Trophoblast cell (in vitro differentiated cells and primary cell): ENCODE measurements around the gene C13orf46.

Experiments
- DNase-seq, 2 donors: peaks; one replicate each; pipeline ENCODE4 v3.0.0-alpha.2; 2016
- H2AFZ ChIP-seq: 2 replicates; pipeline ENCODE4 v1.6.1; 2013; ENCODE audit warnings: low read length, moderate library complexity, mild to moderate bottlenecking; ENCODE audit not compliant: insufficient read depth, poor library complexity
- H2AK5ac ChIP-seq: 2 replicates; pipeline ENCODE4 v1.6.1; 2013; ENCODE audit warnings: mild to moderate bottlenecking, low read length
- H2BK120ac ChIP-seq: 2 replicates; pipeline ENCODE4 v1.6.1; 2013; ENCODE audit warnings: low read length, mild to moderate bottlenecking, moderate library complexity; ENCODE audit not compliant: insufficient read depth, poor library complexity
- H2BK12ac ChIP-seq: 2 replicates; pipeline ENCODE4 v1.6.1; 2013; ENCODE audit warnings: mild to moderate bottlenecking, low read length, moderate library complexity
- H2BK5ac ChIP-seq: 2 replicates; pipeline ENCODE4 v1.6.1; 2013; ENCODE audit warnings: low read length, low read depth, moderate library complexity, mild to moderate bottlenecking; ENCODE audit not compliant: poor library complexity
- H3K14ac ChIP-seq: 2 replicates; pipeline ENCODE4 v1.6.1; 2013; ENCODE audit warnings: mild to moderate bottlenecking, low read length
- H3K18ac ChIP-seq: 2 replicates; pipeline ENCODE4 v1.6.1; 2013; ENCODE audit warnings: mild to moderate bottlenecking, low read length
- H3K23ac ChIP-seq: 2 replicates; pipeline ENCODE4 v1.6.1; 2013; ENCODE audit warnings: low read length
- H3K27ac ChIP-seq: 2 replicates; pipeline ENCODE4 v1.5.1; 2013; ENCODE audit warnings: low read depth, mild to moderate bottlenecking, inconsistent platforms, low read length, moderate library complexity
- H3K27me3 ChIP-seq: 2 replicates; pipeline ENCODE4 v1.6.1; 2013; ENCODE audit warnings: inconsistent platforms, mild to moderate bottlenecking, low read length, moderate library complexity; ENCODE audit not compliant: insufficient read depth
- H3K36me3 ChIP-seq, 2 experiments: 1 replicate in 1 of 2; 2 replicates in 1 of 2; pipeline ENCODE4 v1.6.1; 2013; ENCODE audit warnings: low read length in 2 of 2, mild to moderate bottlenecking in 2 of 2, moderate library complexity in 1 of 2; ENCODE audit not compliant: insufficient read depth in 2 of 2, control insufficient read depth in 1 of 2
- H3K4ac ChIP-seq: 2 replicates; pipeline ENCODE4 v1.6.1; 2013; ENCODE audit warnings: low read depth, mild to moderate bottlenecking, low read length, moderate library complexity
- H3K4me1 ChIP-seq, 2 experiments: 1 replicate in 1 of 2; 2 replicates in 1 of 2; pipeline ENCODE4 v1.6.1; 2013; ENCODE audit warnings: low read length in 2 of 2, mild to moderate bottlenecking in 2 of 2, moderate library complexity in 1 of 2; ENCODE audit not compliant: insufficient read depth in 2 of 2, control insufficient read depth in 1 of 2
- H3K4me2 ChIP-seq: 2 replicates; pipeline ENCODE4 v1.6.1; 2013; ENCODE audit warnings: inconsistent platforms, mild to moderate bottlenecking, low read length, moderate library complexity
- H3K4me3 ChIP-seq: 2 replicates; pipeline ENCODE4 v1.5.1; 2013; ENCODE audit warnings: mild to moderate bottlenecking, low read depth, low read length, inconsistent platforms
- H3K79me1 ChIP-seq: one replicate; pipeline ENCODE4 v1.6.1; 2013; ENCODE audit warnings: low read length
- H3K79me2 ChIP-seq: 2 replicates; pipeline ENCODE4 v1.6.1; 2013; ENCODE audit warnings: low read length, mild to moderate bottlenecking; ENCODE audit not compliant: control insufficient read depth, insufficient read depth, poor library complexity
- H3K9ac ChIP-seq: 2 replicates; pipeline ENCODE4 v1.6.1; 2013; ENCODE audit warnings: mild to moderate bottlenecking, low read length
- H3K9me3 ChIP-seq: 2 replicates; pipeline ENCODE4 v1.6.1; 2013; ENCODE audit warnings: low read depth, mild to moderate bottlenecking, control low read depth, inconsistent platforms, low read length; ENCODE audit not compliant: insufficient read depth
- H4K12ac ChIP-seq: 2 replicates; pipeline ENCODE4 v1.6.1; 2013; ENCODE audit warnings: low read depth, mild to moderate bottlenecking, low read length, moderate library complexity
- H4K8ac ChIP-seq: 2 replicates; pipeline ENCODE4 v1.6.1; 2013; ENCODE audit warnings: low read depth, mild to moderate bottlenecking, low read length, moderate library complexity
- H4K91ac ChIP-seq: one replicate; pipeline ENCODE4 v1.6.1; 2013; ENCODE audit warnings: low read depth, mild to moderate bottlenecking, low read length, moderate library complexity
- WGBS: extraction: QIAGEN DNeasy Blood & Tissue Kit; methylation state at CpG from one replicate; pipeline ENCODE4 v1.1.7; 2013; ENCODE audit warnings: missing lambda C conversion rate; ENCODE audit not compliant: insufficient read length, insufficient coverage; ENCODE audit errors: extremely low coverage; 5-methylcytosine and 5-hydroxymethylcytosine counted together

Gene C13orf46

DNA sequence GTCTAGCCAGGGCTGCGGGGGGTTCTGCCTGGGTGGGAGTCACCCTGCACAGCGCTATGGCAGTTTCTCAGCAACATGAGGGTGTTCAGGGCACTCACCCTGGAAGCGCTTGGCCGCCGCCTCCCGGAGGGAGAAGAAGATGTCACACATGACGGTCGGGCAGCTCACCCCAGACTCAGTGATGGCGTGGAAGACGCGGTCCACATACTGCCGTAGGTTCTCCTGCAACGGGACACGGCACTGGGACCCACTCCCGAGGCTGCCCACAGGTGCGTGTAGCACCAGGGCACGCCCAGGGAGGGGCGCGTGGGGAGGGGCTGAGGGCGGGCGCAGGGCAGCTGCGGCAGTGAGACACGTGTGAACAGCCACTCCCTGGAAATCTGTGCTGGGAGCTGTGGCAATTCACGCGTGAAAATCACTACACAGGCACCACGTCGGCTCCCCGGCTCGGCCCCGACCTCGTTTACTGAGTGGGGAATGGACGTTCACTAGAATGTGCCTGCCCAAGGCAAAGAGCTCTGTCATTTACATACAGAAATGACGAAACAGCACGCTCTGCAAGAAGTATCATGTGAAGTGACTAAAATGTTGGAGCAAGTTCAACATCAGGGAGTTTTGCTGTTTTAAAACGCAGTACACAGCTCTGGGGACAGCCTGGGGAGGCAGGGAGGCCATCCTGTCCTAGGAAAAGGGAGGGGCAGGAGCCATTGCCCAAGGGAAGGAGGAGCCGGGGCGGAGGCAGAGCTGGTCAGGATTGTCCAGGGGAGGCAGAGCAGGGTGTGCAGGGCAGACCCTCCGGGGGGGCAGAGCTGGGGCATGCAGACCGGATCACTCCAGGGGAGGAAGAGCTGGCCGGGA, 41.5 kb upstream of the C13orf46 start:
- no peaks in the 10 kb centered on the region for H3K4me1 ChIP-seq
- no peak overlapping the region for H4K8ac ChIP-seq
- H3K14ac ChIP-seq: no peak overlapping the region
- no peak overlapping the region for H3K4ac ChIP-seq
- H2AFZ ChIP-seq: no peak overlapping the region
- no peak overlapping the region for H2BK120ac ChIP-seq
- no peaks in the 10 kb centered on the region for H3K79me1 ChIP-seq
- H3K23ac ChIP-seq: no peak overlapping the region
- H3K27me3 ChIP-seq: no peaks in the 10 kb centered on the region
- no peak overlapping the region for H3K9ac ChIP-seq
- peaks cover 9% of the 10 kb centered on the region for H3K9me3 ChIP-seq
- H4K91ac ChIP-seq: no peak overlapping the region
- no peak overlapping the region for H2BK12ac ChIP-seq
- no peak overlapping the region for H3K4me2 ChIP-seq
- no peak overlapping the region for H4K12ac ChIP-seq
- H3K36me3 ChIP-seq: peaks cover 57 to 69% of the 10 kb centered on the region in 2 experiments
- DNase-seq: no peak
- H2AK5ac ChIP-seq: no peak overlapping the region
- WGBS: no CpG with 5 or more reads among the region's 40 CpGs
- H3K79me2 ChIP-seq: no peaks in the 10 kb centered on the region
- H3K18ac ChIP-seq: no peak overlapping the region
- no peak overlapping the region for H3K4me3 ChIP-seq
- H2BK5ac ChIP-seq: no peak overlapping the region
- H3K27ac ChIP-seq: no peak overlapping the region

- Histone ChIP-seq H3K4ac (no peak overlapping the region), H2AFZ (no peak overlapping the region), H3K4me1 (no peaks in the 10 kb centered on the region), H3K4me2 (no peak overlapping the region), H3K9ac (no peak overlapping the region), H2BK5ac (no peak overlapping the region), H3K23ac (no peak overlapping the region), H2BK120ac (no peak overlapping the region), H2AK5ac (no peak overlapping the region), H3K9me3 (peaks cover 5% of the 10 kb centered on the region), H4K12ac (no peak overlapping the region), H3K18ac (no peak overlapping the region), H4K8ac (no peak overlapping the region), H2BK12ac (no peak overlapping the region), H3K4me3 (no peak overlapping the region), H3K14ac (no peak overlapping the region), H3K27ac (no peak overlapping the region), H3K79me1 (no peaks in the 10 kb centered on the region), H3K79me2 (no peaks in the 10 kb centered on the region), H4K91ac (no peak overlapping the region), H3K36me3 (peaks cover 62 to 74% of the 10 kb centered on the region in 2 experiments), H3K27me3 (no peaks in the 10 kb centered on the region)
- no peak for DNase-seq
- WGBS: 98% methylated on average over 5 of the region's 22 CpGs
Observed at GRCh38 chr13:114013952-114014629, 40.2 kb upstream of the C13orf46 start.

DNA sequence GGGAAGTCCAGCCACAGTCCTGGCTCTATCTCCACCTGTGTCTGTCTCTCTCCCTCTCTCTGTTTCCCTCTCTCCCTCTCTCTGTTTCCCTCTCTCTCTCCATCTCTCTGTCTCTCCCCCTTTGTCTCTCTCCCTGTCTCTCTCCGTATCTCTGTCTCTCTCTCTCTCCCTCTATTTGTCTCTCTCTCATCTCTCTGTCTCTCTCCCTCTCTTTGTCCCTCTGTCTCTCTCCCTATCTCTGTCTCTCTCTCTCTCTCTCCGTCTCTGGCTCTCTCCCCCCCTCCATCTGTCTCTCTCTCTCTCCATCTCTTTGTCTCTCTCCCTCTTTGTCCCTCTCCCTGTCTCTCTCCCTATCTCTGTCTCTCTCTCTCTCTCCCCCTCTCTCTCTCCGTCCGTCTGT, 39.5 kb upstream of the C13orf46 start:
- no peaks in the 10 kb centered on the region for H3K27me3 ChIP-seq
- no peak overlapping the region for H2BK5ac ChIP-seq
- H3K14ac ChIP-seq: no peak overlapping the region
- H2AK5ac ChIP-seq: no peak overlapping the region
- peaks cover 8% of the 10 kb centered on the region for H3K9me3 ChIP-seq
- H3K23ac ChIP-seq: no peak overlapping the region
- H2BK120ac ChIP-seq: no peak overlapping the region
- no peak overlapping the region for H3K18ac ChIP-seq
- no peak overlapping the region for H4K91ac ChIP-seq
- DNase-seq: no peak
- H3K27ac ChIP-seq: no peak overlapping the region
- no peak overlapping the region for H3K4ac ChIP-seq
- WGBS: no CpG with 5 or more reads among the region's 4 CpGs
- no peak overlapping the region for H3K9ac ChIP-seq
- no peak overlapping the region for H4K8ac ChIP-seq
- no peak overlapping the region for H4K12ac ChIP-seq
- no peak overlapping the region for H2AFZ ChIP-seq
- no peak overlapping the region for H2BK12ac ChIP-seq
- no peak overlapping the region for H3K4me3 ChIP-seq
- peaks cover 65 to 72% of the 10 kb centered on the region in 2 experiments for H3K36me3 ChIP-seq
- H3K79me2 ChIP-seq: no peaks in the 10 kb centered on the region
- H3K4me1 ChIP-seq: no peaks in the 10 kb centered on the region
- no peaks in the 10 kb centered on the region for H3K79me1 ChIP-seq
- no peak overlapping the region for H3K4me2 ChIP-seq

GRCh38 chr13:114012921-114013320, 39.0 kb upstream of the C13orf46 start:
- no peak overlapping the region for H3K4me3 ChIP-seq
- H3K4ac ChIP-seq: no peak overlapping the region
- no peaks in the 10 kb centered on the region for H3K79me1 ChIP-seq
- H3K27me3 ChIP-seq: no peaks in the 10 kb centered on the region
- no peak overlapping the region for H4K91ac ChIP-seq
- H3K23ac ChIP-seq: no peak overlapping the region
- no peak overlapping the region for H2AFZ ChIP-seq
- H2BK5ac ChIP-seq: no peak overlapping the region
- H4K12ac ChIP-seq: no peak overlapping the region
- H3K36me3 ChIP-seq: peaks cover 61 to 67% of the 10 kb centered on the region in 2 experiments
- no peak overlapping the region for H4K8ac ChIP-seq
- no peak overlapping the region for H3K14ac ChIP-seq
- H3K9me3 ChIP-seq: peaks cover 8% of the 10 kb centered on the region
- H2BK12ac ChIP-seq: no peak overlapping the region
- 100% methylated on average over 3 of the region's 21 CpGs for WGBS
- H3K18ac ChIP-seq: no peak overlapping the region
- no peak overlapping the region for H3K4me2 ChIP-seq
- no peaks in the 10 kb centered on the region for H3K79me2 ChIP-seq
- no peak overlapping the region for H2BK120ac ChIP-seq
- no peak overlapping the region for H3K9ac ChIP-seq
- no peak overlapping the region for H3K27ac ChIP-seq
- H2AK5ac ChIP-seq: no peak overlapping the region
- H3K4me1 ChIP-seq: no peaks in the 10 kb centered on the region
- no peak for DNase-seq
